HG03064 (cell line): ENCODE results near the gene SLC2A3.
"Not testable (repeated sequence)": the region's sequence is repeated elsewhere in the genome, so short reads cannot be mapped to it uniquely, and the experiment has no call there.

Source experiments
- ATAC-seq: cut with Tn5 transposase; IDR thresholded peaks from one replicate; pipeline ENCODE4 v1.9.1; 2021; ENCODE audit warnings: low read depth; ENCODE audit not compliant: unreplicated experiment

SLC2A3 gene

DNA sequence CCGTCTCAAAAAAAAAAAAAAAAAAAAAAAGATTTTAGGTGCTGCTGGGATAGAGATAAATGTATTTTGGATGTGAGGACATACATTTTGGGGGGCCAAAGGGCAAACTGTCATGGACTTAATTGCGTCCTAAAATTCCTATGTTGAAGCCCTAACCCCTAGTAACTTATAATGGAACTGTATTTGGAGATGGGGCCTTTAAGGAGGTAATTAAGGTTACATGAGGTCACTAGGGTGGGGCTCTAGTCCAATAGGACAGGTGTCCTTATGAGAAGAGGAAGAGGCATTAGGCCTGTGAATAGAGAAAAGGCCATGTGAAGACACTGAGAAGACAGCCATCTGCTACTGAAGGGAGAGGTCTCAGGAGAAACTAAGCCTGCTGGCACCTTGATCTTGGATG, 17.9 kb upstream of the SLC2A3 start:
- not testable (repeated sequence) for ATAC-seq

DNA sequence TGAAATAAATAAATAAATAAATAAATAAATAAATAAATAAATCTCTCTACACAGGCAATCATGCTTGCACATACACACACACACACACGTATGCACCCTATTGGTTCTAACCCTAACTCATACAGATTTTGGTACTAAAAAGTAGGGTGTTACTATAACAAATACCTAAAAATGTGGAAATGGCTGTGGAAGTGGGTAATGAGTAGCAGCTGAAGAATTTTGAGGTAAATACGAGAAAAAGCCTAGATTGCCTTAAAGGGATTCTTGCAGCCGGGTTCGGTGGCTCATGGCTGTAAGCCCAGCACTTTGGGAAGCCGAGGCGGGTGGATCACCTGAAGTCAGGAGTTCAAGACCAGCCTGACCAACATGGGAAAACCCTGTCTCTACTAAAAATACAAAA, 15.7 kb upstream of the SLC2A3 start:
- no peak for ATAC-seq

DNA sequence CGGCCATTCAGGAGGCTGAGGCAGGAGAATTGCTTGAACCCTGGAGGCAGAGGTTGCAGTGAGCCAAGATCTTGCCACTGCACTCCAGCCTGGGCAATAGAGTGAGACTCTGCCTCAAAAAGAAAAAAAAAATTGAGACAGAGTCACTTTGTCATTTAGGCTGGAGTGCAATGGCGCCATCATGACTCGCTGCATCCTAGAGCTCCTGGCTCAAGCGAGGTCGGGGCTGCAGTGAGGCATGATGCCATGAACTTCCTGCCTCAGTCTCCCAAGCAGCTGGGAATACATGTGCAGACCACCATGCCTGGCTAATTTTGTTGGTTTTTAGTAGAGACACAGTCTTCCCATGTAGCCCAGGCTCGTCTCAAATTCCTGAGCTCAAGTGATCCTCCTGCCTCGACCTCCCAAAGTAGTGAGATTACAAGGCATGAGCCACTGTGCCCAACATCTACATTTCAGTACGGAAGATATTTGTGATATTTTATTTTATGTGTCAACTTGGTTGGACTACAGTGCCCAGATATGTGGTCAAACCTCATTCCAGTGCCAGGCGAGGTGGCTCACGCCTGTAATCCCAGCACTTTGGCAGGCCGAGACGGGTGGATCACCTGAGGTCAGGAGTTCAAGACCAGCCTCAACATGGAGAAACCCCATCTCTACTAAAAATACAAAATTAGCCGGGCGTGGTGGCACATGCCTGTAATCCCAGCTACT, 14.4 kb upstream of the SLC2A3 start:
- ATAC-seq: not testable (repeated sequence)

- ATAC-seq: no peak
Measured at GRCh38 chr12:7948589-7949260, 12.7 kb upstream of the SLC2A3 start.

- ATAC-seq: no peak
Measured at GRCh38 chr12:7947011-7947410, 11.0 kb upstream of the SLC2A3 start.

GRCh38 chr12:7944760-7945159, 8.8 kb upstream of the SLC2A3 start:
- not testable (repeated sequence) for ATAC-seq

DNA sequence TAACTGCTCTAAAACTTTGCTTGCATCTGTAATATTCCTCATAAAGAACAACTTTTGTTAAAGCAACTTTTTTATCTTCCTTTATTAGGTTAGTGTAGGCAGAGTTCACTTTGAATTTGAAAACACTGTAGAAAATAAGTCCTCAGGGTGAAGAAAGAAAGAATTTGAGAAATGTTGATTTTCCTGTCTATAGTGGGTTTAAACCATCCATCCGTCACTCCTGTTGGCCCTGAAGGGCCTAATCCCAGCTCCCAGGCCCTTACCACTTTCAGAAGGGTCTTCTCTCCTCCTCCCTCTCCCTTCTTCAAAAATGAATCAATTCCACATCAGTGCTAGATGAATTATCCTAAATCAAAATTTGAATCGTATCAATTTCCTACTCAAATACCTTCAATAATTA, 4.9 kb upstream of the SLC2A3 start:
- no peak for ATAC-seq

- no peak for ATAC-seq
Measured at GRCh38 chr12:7937833-7938506, 2.0 kb upstream of the SLC2A3 start.

DNA sequence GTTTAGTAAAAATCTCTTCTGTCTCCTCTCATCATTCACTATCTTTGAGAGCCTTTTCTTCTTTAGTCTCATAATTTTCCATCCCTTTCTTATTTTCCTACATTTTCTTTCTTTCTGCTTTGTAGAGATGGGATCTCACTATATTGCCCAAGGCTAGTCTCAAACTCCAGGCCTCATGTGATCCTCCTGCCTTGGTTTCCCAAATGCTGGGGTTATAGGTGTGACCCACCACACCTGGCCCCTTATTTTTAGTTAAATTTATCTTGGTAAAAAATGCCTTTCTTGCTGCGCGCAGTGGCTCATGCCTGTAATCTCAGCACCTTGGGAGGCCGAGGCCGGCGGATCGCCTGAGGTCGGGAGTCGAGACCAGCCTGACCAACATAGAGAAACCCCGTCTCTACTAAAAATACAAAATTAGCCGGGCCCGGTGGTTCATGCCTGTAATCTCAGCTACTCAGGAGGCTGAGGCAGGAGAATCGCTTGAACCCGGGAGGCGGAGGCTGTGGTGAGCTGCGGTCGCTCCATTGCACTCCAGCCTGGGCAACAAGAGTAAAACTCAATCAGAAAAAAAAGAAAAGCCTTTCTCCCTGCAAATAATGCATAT, 996 bp downstream of the SLC2A3 start:
- ATAC-seq: no peak

DNA sequence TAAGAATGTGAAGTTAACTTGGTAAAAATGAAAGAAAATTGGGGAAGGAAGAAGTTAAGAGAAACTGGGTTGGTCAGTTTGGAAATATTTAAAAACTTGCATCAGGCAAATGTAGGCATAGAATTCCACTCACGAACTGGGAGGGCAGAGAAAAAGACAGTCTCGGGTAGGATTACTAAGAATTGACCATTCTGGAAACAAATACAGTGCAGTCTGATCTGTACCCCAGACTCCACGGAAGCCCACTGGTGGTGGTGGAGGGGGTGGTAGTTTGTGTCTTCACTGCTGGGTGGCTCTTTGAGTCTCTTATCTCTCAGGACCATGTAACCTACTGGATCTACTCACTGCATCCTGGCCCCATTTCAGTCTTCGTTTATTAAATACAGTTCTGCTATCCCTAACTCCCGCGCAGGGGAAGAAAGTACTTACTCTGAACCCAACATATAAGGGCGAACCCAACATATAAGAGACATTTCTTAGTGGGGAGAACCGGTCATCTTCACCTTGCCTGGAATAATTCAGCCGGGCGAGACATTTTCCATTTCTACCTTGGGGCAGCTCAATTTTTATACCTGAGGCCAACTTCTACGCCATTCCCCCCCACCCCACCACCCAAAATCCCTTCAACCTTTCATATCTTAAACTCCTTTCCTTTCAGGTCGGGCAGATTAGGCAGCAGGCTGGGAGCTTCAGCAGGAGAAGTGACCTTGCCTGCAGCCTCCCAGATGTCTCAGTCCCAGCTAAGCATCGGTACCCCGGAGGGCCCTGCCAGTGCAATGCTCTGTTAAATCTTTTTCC, 1.7 kb downstream of the SLC2A3 start:
- no peak for ATAC-seq

DNA sequence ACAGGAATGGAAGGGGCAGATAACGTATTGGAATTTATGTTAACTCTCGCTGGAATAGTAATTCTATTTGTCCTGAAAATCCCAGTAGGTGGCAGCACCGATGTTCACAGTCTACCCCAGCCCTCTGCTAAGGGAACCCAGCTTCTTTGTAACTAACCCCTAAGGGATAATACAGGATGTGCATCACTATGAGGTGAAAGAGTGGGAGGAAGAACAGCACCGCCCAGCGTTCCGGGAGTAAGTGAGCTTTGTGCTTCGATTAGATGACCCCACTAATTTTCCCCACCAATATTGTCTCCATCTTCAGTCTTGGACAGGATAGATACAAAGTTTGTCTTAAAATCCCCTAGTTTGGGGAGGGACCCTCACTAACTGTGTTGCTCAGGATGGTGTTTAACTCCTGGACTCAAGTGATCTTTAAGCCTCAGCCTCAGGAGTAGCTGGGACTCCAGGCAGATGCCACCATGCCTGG, 2.7 kb downstream of the SLC2A3 start:
- peak; percentile 71 for ATAC-seq

DNA sequence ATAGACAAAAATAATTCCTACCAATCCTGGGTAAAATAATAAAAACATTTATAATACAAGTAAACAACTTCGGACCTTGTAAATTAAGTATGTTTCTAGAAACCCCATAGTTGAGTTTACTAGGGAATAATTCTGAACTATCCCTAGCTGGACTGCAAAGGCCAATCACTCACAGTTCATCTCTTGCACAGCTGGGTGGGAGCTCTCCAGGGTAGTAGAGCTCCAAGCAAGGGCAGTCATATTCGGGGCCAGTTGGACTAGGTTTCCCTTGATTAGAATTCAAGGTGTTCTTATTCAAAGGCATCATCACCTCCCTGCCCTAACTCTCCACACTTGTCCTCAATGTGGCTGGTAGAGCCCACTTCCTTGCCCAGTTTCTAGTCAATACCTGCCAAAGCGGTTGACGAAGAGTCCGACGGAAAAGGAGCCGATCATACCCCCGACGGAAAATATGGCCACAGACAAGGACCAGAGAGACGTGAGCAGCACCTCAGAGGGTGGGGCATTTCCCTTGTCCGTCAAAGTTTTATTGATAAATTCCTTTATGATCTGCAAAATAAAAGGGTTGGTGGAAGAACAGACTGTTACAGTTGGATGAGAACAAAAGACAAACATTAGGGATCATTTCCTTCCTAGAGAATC, 3.3 kb downstream of the SLC2A3 start:
- ATAC-seq: not testable (repeated sequence)

- ATAC-seq: no peak
Measured at GRCh38 chr12:7929083-7929792, 6.7 kb downstream of the SLC2A3 start.

GRCh38 chr12:7927470-7927869, 8.5 kb downstream of the SLC2A3 start:
- no peak for ATAC-seq

- ATAC-seq: not testable (repeated sequence)
Measured at GRCh38 chr12:7926068-7926666, 9.8 kb downstream of the SLC2A3 start.

DNA sequence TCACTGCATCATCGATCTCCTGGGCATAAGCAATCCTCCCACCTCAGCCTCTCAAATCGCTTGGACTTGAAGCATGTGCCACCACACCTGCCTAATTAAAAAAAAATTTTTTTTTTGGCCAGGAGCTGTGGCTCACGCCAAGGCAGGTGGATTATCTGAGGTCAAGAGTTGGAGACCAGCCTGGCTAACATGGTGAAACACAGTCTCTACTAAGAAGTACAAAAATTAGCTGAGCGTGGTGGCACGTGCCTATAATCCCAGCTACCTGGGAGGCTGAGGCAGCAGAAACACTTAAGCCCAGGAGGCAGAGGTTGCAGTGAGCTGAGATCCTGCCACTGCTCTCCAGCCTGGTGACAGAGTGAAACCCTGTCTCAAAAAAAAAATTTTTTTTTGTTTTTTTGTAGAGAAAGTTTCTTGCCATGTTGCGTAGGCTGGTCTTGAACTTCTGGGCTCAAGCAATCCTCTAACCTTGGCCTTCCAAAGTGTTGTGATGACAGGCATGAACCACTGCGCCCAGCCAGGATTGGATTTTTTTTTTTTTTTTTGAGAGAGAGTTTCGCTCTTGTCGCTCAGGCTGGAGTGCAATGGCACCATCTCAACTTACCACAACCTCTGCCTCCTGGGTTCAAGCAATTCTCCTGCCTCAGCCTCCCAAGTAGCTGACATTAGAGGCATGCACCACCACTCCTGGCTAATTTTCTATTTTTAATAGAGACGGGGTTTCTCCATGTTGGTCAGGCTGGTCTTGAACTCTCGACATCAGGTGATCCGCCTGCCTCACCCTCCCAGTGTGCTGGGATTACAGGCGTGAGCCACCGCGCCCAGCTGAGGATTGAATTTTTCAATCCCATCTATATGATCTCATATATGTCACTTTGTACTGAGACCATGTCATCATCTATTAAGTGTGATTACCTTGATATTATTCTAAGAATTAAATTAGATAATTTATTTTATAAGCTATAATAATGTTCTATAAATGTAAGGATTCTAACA, 12.4 kb downstream of the SLC2A3 start:
- no peak for ATAC-seq

GRCh38 chr12:7921181-7921580, 14.8 kb downstream of the SLC2A3 start:
- ATAC-seq: not testable (repeated sequence)

DNA sequence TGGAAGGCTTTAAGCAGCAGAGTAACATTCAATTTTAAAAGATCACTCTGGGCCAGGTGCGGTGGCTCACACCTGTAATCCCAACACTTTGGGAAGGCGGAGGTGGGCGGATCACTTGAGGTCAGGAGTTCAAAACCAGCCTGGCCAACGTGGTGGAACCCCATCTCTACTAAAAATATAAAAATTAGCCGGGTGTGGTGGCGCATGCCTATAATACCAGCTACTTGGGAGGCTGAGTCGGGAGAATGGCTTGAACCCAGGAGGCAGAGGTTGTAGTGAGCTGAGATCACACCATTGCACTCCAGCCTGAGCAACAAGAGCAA, 17.8 kb downstream of the SLC2A3 start:
- ATAC-seq: not testable (repeated sequence)
